HG02623 (cell line): ENCODE measurements around the gene CDH18.

Experiments used
- ATAC-seq: cut with Tn5 transposase; IDR thresholded peaks from one replicate; pipeline ENCODE4 v1.9.1; 2021; ENCODE audit warnings: moderate library complexity; ENCODE audit not compliant: unreplicated experiment

CDH18 gene

DNA sequence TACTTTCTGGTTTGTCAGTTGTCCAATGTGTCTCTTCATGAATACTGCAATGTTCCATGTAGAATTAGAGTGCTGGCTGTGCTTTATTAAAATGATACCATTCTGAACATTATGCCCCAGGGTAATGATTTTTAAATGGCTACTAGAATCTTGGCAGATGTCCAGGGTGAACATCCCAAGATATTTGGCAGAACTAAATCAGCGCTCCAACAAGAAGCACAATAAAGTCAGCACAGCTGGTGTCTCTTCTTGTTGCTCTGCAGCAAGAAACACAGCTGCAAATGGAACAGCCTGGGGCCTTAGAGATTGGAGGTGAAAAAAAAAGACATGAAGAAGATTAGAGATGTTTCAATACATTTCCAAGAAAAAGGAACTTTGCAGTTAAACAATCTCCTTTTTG is 248.3 kb downstream of the CDH18 start:
- no peak for ATAC-seq

DNA sequence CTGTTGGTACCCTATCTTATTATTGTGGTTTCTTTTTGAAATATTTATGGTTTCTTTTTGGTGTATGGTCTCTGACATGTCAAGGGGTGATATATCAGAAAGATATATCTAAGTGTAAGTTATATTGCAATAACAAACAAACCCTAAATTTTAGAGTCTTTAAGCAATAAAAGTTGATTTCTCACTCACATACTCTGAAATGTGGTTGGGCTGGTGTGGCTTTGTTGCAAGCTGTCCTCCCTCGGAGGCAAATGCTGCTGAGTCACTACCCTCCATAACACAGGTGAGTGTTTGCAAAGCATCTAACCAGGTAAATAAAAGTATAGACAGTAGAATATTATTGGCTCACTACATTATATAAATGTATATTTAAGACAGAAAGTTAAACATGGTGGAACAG is 253.2 kb downstream of the CDH18 start:
- ATAC-seq = no peak

DNA sequence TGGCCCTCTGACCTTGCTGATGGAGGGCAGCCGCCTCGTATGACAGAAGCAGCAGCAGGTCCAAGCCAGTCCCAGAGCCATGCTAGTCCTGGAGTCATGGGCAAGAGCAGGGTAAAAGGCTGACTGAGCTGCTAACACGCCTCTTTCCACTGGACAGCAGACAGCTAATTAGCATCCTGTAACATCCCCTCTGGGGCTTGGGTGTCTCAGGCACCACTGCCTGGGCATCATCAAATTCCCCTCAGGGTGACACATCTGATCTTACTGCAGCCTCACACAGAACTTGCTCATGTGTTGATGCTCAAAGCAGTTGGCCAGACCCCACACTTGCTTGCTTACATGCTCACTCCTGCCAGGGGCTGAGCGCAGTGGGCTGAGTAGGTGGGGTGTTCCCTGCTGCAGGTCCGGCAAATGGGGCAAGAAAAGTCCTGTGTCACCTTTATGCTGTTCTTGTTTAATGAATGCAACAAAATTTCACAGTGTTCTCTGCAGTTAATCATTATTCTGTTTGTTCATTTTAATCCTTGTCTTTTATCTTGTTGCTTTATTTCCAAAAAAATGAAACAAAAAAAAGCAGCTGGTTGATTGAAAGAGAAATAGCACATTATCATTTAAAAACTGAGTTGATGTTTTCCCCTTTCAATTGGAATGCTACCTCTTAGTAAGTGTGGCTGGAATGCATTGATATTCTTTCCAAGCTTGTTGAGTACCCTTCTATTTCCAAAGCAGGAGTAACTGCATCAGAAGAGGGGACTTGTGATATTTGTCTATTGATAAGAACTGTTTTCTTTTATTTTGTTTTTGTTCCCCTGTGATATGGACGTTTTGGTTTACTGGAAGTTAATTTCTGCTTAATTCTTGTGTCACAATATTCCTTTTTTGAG is 254.1 kb downstream of the CDH18 start:
- ATAC-seq = no peak

DNA sequence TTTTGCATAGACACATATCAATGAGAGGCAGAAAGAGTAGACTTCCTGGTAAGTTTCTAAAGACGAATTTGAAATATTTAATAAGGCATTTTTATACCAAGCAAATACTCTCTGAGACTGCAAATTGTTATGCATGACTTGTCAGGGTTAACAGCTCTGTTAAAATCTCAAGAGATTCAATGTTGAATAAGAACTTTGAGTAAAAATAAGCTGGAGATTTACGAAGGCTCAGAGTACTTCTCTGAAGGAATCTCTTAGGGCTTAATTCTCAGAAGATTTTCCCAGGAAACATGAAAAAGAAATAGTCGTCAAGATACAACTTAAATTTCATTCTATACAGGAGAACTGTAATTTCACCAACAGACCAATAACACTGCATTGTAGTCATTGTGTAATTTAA is 259.4 kb downstream of the CDH18 start:
- no peak for ATAC-seq

DNA sequence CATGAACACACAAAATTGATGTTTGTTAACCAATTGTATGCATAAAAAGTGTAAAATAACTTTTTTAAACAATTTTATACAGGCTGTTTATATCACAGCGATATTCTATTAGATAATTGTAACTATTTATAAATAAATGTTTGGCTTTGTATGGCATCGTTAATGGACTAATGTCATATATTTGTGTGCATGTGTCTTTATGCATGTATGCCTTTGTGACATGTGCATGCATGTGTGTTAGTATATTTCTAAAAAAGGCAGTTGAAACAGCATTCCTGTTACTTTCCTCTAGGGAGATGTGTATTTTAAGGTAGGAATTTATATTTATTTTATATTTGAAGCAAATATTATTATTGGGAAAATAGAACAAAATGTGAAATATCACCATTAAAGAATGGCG is 268.9 kb downstream of the CDH18 start:
- no peak for ATAC-seq

DNA sequence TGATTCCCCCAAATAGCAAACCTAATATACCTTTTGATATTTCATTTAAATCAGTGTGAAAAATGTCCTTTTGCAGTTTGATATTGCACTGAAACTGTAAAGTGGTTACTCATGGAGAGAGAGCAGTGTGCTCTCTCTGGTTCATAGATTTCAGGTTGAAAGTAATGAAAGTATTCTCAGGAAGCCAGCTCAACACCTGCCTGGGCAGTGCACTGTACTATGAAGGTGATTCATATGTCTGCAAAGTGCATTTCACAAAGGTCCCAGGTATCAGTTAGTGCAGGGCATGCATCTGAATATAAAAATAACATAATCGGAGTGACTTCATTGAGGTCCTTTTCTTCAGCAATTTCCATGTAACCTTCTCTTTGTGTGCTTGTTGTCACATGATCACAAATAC is 274.3 kb downstream of the CDH18 start:
- ATAC-seq = no peak

DNA sequence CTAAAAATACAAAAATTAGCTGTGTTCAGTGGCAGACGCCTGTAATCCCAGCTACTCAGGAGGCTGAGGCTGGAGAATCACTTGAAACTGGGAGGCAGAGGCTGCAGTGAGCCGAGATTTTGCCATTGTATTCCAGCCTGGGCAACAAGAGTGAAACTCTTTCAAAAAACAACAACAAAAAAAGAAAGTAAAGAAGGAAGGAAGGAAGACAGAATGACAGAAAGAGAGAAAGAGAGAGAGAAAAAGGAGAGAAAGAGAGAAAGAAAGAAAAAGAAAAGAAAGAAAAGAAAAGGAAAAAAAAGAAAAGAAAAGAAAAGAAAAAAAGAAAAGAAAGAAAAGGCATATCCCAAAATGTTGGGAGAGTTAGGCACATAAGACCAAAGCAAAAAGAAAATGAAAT is 278.6 kb downstream of the CDH18 start:
- no peak for ATAC-seq

DNA sequence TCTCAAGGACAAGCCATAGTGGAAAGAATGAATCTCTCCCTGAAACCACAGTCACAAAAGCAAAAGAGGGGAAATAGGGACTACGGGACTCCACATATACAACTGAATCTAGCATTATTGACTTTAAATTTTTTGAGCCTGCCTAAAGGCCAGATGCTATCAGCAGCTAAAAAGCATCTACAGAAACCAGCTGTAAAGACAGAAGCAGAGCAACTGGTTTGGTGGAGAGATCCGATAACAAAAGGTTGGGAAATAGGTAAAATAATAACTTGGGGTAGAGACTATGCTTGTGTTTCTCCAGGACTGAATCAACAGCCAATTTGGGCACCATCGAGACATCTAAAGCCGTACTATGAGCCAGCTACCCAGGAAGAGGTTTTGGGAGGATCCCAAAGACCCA is 281.2 kb downstream of the CDH18 start:
- ATAC-seq = no peak

DNA sequence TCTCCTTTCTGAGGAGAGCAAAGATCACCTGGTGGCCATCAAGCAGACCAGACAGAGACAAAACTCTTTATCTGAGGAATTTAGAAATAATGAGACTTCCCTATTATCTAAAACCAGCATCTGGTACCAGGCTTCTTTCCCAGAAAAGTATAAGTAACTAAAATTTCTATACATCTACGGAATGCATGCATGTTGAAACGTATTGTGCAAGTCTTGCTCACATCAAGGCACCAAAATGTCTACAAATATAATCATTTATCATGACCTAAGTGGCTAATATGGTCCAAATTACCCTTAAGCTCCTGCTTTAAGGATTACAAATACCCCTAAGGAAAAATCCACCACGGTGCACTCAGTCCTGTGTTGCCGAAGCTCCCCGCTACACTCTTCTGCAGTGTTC is 286.3 kb downstream of the CDH18 start:
- ATAC-seq = no peak

DNA sequence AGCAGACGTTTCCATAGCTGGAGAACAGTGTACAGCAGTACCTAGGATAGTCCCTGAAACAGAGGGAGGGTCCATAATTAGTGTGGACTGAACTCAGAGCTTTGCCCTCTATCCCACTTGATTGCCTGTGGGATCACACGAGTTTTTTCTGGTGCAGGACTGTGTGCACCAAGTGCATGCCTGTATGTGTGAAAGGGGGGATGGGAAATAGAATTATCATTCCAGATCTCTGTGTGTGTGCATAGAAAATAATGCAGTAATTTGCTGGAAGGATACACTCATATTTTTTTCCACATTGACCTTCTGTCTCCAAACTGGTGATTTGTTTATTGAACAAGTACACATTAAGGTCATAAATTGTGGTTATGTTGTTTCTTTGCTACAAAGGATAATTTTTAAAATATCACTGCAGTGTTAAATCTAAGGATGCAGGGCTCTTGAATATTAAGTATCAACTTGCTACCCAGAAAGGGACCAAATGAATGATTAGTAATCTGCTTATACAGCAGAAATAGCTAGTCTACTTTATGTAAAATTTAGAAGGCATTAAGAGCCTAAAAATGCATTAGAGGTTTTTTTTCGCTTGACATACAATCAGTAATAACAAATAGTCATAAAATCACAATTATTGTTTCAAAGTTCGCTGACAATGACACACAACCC is 292.9 kb downstream of the CDH18 start:
- ATAC-seq = no peak

DNA sequence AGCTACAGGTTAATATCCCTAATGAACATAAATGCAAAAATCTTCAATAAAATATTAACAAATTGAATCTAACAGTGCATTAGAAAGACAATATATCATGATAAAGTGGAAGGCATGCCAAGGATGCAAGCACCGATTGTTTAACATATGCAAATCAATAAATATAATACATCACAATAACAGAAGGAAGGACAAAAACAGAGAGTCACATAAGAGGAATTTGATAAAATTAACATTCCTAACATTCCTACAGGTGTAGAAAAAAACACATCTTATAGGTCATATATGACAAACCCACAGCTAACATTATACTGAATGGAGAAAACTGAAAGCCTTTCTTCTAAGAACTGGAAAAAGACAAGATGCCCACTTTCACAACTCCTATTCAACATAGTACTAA is 297.0 kb downstream of the CDH18 start:
- ATAC-seq = no peak

DNA sequence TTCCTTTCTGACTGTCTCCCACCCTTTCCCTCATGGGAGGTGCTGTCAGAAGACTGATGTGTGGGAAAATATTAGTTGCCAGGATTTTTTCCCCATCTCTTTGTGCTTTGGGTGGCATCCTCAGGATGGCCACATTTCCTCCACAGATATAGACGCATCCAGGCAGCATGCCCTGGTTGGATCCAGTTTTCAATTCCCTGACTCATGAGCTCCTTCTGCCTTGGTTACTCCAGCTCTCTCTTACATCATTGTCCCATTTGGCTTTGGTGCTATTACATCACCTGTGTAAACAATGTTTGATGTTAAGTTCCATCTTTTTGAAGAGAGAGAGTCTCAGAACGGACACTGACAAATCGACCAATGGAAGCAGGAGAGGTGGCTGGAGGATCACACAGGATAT is 302.5 kb downstream of the CDH18 start:
- ATAC-seq = no peak

DNA sequence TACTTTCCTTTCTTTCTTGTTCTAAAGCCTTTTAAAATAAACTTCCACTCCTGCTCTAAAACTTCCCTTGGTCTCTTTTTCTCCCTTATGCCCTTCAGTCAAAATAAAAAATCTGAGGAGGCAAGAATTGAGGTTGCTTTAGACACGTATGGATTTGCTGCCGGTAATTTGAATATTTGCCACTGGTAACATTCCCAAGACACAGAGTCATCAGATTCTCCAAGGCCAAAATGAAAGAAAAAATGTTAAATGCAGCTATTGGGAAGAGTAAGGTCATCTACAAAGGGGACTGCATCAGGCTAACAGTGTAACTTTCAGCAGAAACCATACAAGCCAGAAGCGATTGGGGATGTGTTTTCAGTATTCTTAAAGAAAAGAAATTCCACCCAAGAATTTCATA is 311.1 kb downstream of the CDH18 start:
- no peak for ATAC-seq

DNA sequence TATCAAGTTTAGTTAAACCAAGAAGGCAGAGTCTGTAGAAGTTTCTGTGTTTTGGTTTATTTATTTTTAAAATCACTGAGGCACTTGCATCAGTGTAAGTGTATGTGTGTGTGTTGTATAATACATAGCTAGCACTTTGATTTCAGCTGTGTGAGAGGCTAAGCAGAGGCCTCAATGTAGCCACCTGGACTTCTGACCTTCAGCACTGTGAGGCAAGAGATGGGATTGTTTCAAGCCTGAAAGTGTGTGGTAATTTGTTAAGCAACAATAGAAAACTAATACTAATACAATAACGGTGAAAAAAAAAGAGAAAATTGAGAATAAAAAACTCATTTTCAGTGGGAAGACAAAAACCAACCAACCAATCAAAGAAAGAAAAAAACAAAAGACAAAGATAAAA is 327.3 kb downstream of the CDH18 start:
- ATAC-seq = no peak

DNA sequence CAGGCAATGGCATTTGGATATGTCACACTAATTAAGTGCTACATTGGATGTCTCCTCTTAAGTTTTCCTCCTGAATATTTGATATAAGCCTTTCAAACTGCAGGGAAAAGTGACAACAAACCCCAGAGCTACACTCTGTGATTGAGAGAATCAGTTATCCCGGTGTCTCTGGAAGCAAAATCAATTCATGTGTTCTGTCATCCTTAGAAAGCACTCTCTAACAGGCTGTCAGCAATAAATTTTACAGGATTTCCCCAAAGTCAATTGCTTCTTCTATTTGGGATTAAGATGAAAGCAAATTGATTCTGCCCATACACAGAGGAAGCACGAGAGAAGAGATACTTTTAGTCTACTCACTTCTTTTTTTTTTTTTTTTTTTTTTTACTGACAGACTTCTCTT is 332.4 kb downstream of the CDH18 start:
- ATAC-seq = no peak

DNA sequence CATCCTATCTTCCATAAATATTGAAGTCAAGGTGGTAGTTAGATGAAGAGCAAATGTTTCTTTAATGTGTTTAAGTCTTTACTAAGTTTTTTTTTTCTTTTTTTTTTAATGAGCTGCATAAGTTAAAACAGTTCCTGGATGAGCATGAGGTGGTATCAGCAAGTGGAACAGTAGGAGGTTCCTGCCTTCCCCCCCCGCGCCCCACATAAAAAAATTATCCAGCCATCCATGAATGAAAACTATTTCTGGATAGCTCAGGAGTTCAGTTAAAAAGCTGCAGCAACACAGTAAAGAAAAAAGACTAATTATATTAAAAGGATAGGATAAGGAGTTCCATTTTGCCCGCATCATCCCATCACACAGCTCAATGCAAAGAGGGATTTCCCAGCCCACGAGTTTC is 349.5 kb downstream of the CDH18 start:
- ATAC-seq = no peak

DNA sequence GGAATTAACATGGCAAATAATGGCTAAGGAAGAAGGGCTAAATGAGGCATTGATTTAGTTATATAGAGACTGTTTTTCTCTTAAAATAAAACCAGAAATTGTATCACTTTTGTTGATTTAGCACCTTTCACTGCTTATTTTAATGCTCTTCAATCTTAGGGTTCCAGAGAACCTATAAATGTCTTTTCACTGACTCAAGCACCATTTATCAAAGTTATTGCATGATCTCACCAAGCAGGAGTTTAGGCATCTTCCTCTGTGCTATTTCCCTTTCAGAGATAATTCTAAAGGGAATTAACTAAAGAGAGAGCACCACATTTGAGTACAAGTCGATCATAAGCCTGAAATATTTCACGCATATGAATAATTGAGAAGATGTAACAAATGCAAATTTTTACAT is 357.1 kb downstream of the CDH18 start:
- no peak for ATAC-seq

DNA sequence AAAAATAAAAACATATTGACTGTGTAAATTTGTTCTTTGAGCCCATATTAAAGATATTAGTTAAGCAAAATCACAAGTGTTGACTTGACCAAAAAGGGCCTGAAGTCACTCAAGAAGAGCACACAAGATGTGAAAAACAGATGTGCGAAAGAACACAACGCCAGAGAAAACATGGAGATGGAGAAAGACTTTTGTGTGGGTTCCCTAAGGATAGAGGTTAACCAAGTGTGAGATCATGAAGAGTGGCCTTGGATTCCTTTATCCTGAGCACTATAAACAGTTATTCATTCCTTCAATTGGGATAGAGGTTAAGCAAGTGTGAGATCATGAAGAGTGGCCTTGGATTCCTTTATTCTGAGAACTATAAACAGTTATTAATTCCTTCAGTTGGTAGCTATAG is 361.8 kb downstream of the CDH18 start:
- no peak for ATAC-seq

DNA sequence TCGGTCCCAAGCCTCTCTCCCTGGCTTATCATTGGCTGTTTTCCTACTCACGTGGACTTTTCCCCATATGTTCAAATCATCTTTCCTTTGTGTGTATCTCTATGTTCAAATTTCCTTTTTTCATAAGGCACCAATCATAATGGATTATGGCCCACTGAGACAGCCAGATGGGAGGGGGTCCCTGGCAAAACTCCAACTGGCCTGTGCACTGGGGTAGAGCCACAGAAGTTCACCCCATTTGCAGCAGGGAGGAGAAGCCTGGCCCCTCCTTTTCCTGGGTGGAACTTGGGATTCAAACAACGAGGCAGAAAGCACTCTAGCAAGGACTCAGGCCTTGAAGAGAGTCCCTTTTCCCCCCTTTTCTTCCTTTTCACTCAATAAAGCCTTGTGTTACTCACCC is 362.4 kb downstream of the CDH18 start:
- no peak for ATAC-seq

DNA sequence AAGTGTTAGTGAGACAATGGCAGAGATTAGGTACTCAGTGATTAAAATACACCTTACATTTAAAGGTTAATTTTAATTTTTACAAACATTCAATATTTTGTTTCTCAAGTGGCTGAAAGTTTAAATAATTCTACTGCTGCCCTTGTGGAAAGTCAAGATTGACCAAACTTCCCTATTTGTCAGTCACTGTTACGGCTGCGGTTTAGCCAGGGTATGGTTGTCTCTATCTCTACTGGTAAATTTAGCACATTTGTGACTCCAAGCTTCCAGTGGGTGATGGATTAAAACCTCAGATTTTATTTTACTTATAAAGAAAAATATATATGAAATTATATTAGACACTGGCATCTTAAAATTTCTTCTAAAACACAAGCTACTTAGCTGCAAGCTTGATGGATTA is 368.4 kb downstream of the CDH18 start:
- no peak for ATAC-seq

DNA sequence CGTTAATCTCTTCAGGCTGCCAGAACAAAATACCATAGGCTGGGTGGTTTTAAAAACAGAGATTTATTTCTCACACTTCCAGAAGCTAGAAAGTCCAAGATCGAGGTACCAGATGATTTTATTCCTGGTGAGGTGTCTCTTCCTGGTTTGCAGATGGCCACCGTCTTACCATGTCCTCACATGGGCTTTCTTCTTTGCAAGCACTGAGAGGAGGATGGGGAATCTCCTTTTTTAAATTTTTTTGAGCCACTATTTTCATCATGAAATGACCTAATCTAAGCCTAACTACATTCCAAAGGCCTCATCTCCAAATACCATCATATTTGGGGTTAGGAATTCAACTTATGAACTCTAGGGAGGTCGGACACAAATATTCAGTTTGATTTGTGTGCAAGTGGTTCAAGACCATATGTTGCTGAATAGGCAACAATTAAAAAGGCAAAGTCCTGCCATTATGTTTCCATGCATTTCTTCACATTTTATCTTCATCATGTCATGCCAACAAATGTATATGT is 371.2 kb downstream of the CDH18 start:
- ATAC-seq = no peak

DNA sequence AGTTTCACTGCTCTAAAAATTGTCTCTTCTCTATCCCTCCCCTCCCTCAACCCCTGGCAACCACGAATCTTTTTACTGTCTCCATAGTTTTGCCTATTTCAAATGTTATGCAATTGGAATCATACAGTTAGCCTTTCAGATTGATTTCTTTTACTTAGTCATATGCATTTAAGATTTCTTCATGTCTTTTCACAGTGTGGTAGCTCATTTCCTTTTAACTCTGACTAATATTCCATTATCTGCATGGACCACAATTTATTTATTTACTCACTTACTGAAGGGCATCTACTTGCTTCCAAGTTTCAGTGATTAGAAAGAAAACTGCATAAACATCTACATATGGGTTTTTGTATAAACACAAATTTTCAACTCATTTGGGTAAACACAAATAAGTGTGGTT is 372.3 kb downstream of the CDH18 start:
- ATAC-seq = no peak
